Nephron progenitor cell (in vitro differentiated cells): ENCODE results near the gene SOHLH1.

Experiments
- DNase-seq: peaks from one replicate; pipeline ENCODE4 v3.0.0; 2021
- H3K27ac Mint-ChIP-seq: 2 replicates; pipeline ENCODE4 v1.8.0; 2021; ENCODE audit warnings: mild to moderate bottlenecking, moderate library complexity, mixed read lengths
- H3K27me3 Mint-ChIP-seq: 2 replicates; pipeline ENCODE4 v1.8.0; 2021; ENCODE audit warnings: mild to moderate bottlenecking, low read depth, mixed read lengths; ENCODE audit not compliant: poor library complexity
- H3K36me3 Mint-ChIP-seq: 2 replicates; pipeline ENCODE4 v1.8.0; 2021; ENCODE audit warnings: low read depth, mixed read lengths
- H3K4me1 Mint-ChIP-seq: 2 replicates; pipeline ENCODE4 v1.8.0; 2021; ENCODE audit warnings: mixed read lengths
- H3K4me3 Mint-ChIP-seq: 2 replicates; pipeline ENCODE4 v1.8.0; 2021; ENCODE audit warnings: mild to moderate bottlenecking, moderate library complexity, mixed read lengths
- H3K9me3 Mint-ChIP-seq: 2 replicates; pipeline ENCODE4 v1.8.0; 2021; ENCODE audit warnings: mild to moderate bottlenecking, moderate library complexity, mixed read lengths
- CTCF ChIP-seq: fragments of 200-600 bp; sonication (generic); IDR thresholded peaks from 2 replicates; pipeline ENCODE4 v1.5.0; 2021; ENCODE audit warnings: antibody characterized with exemption

Gene SOHLH1

GRCh38 chr9:135726138-135726853 is 27.0 kb upstream of the SOHLH1 start:
- H3K36me3 Mint-ChIP-seq, result no peaks in the 10 kb centered on the region
- H3K4me3 Mint-ChIP-seq, result no peak overlapping the region
- no peak overlapping the region for H3K27ac Mint-ChIP-seq
- H3K4me1 Mint-ChIP-seq, result peaks cover 5% of the 10 kb centered on the region
- DNase-seq, result no peak
- peaks cover 36% of the 10 kb centered on the region for H3K27me3 Mint-ChIP-seq
- peaks cover 12% of the 10 kb centered on the region for H3K9me3 Mint-ChIP-seq
- no peak for TF ChIP-seq CTCF

- Mint-ChIP-seq H3K9me3 (peaks cover 4% of the 10 kb centered on the region), H3K4me3 (no peak overlapping the region), H3K27ac (no peak overlapping the region), H3K27me3 (peaks cover 30% of the 10 kb centered on the region), H3K4me1 (peaks cover 5% of the 10 kb centered on the region), H3K36me3 (no peaks in the 10 kb centered on the region)
- no peak for DNase-seq
- no peak for TF ChIP-seq CTCF
Observed at GRCh38 chr9:135724186-135724787, 25.0 kb upstream of the SOHLH1 start.

GRCh38 chr9:135722365-135722764 is 23.1 kb upstream of the SOHLH1 start:
- TF ChIP-seq CTCF, result no peak
- Mint-ChIP-seq H3K9me3 (no peaks in the 10 kb centered on the region), H3K27me3 (peaks cover 30% of the 10 kb centered on the region), H3K4me1 (peaks cover 5% of the 10 kb centered on the region), H3K27ac (no peak overlapping the region), H3K4me3 (no peak overlapping the region), H3K36me3 (no peaks in the 10 kb centered on the region)
- no peak for DNase-seq

GRCh38 chr9:135719472-135719871 is 20.2 kb upstream of the SOHLH1 start:
- peaks cover 51% of the 10 kb centered on the region for H3K27me3 Mint-ChIP-seq
- no peaks in the 10 kb centered on the region for H3K4me1 Mint-ChIP-seq
- TF ChIP-seq CTCF, result no peak
- H3K36me3 Mint-ChIP-seq, result no peaks in the 10 kb centered on the region
- H3K4me3 Mint-ChIP-seq, result no peak overlapping the region
- no peak for DNase-seq
- H3K27ac Mint-ChIP-seq, result no peak overlapping the region
- H3K9me3 Mint-ChIP-seq, result no peaks in the 10 kb centered on the region

- Mint-ChIP-seq H3K4me1 (no peaks in the 10 kb centered on the region), H3K9me3 (no peaks in the 10 kb centered on the region), H3K4me3 (no peak overlapping the region), H3K36me3 (no peaks in the 10 kb centered on the region), H3K27me3 (peaks cover 58% of the 10 kb centered on the region), H3K27ac (no peak overlapping the region)
- DNase-seq, result no peak
- no peak for TF ChIP-seq CTCF
Observed at GRCh38 chr9:135718616-135719015, 19.3 kb upstream of the SOHLH1 start.

- DNase-seq, result no peak
- H3K4me1 Mint-ChIP-seq, result no peaks in the 10 kb centered on the region
- H3K27me3 Mint-ChIP-seq, result peaks cover 67% of the 10 kb centered on the region
- no peaks in the 10 kb centered on the region for H3K36me3 Mint-ChIP-seq
- no peak overlapping the region for H3K27ac Mint-ChIP-seq
- no peaks in the 10 kb centered on the region for H3K9me3 Mint-ChIP-seq
- no peak for TF ChIP-seq CTCF
- no peak overlapping the region for H3K4me3 Mint-ChIP-seq
Observed at GRCh38 chr9:135717410-135717809, 18.1 kb upstream of the SOHLH1 start.
